K562 (cell line): ENCODE data around the gene RPL35. TPM values are rescaled to one million over a fixed set of nuclear protein-coding genes. Genes with fewer than 3 reads are reported as not detected.

ENCODE experiments used
- ATAC-seq: fragments of 200-7000 bp; cut with Tn5 transposase; 3 replicates; pipeline ENCODE4 v1.9.1; 2020; ENCODE audit warnings: moderate library complexity
- BruUV-seq: library from RNA; stranded (reverse); fragments of 400-500 nt; replicated peaks from 2 replicates; lab custom pipeline; 2021; lab: Mats Ljungman, UMichigan
- CTCF ChIA-PET: fragments of 300-600 bp; formaldehyde crosslinking; extraction: SDS; loops from one replicate; lab custom pipeline; 2021; ENCODE audit warnings: low intra/inter-chr PET ratio; lab: Yijun Ruan, JAX
- POLR2A ChIA-PET: fragments of 300-600, 350-650 bp; sonication (Branson Sonifier 250); formaldehyde crosslinking; extraction: SDS; loops from one replicate; lab custom pipeline; 2021; ENCODE audit warnings: antibody characterized with exemption, inconsistent platforms; lab: Yijun Ruan, JAX
- DNase-seq, 4 experiments: peaks; one replicate each; pipeline versions ENCODE4 v3.0.0 to v3.0.0-alpha.2; 2011 to 2018; ENCODE audit warnings: low spot score in 3 of 4, mixed read lengths in 3 of 4; ENCODE audit errors: extremely low read depth in 1 of 4
- FAIRE-seq: peaks from 2 replicates; lab custom pipeline; 2011; peaks lifted over from hg19 to GRCh38; lab: Jason Lieb, UNC
- H2AFZ ChIP-seq: 2 replicates; pipeline ENCODE4 v1.6.0; 2011; ENCODE audit warnings: low read depth, low read length, control low read depth, inconsistent platforms
- H3K27ac ChIP-seq: fragments of 200-600 bp; 3 replicates; pipeline ENCODE4 v1.8.0; 2011; ENCODE audit warnings: low read depth, mild to moderate bottlenecking, control low read depth, inconsistent platforms, low read length, moderate library complexity, mixed read lengths; ENCODE audit errors: extremely low read depth
- H3K27me3 ChIP-seq, 2 experiments: fragments of 300-600 bp in 1 of 2; 2 replicates in 1 of 2; 3 replicates in 1 of 2; pipeline versions ENCODE4 v1.6.0 to v1.8.0; 2011; ENCODE audit warnings: inconsistent platforms in 2 of 2, low read length in 2 of 2, mild to moderate bottlenecking in 1 of 2, mixed read lengths in 1 of 2, moderate library complexity in 1 of 2; ENCODE audit not compliant: control insufficient read depth in 2 of 2, insufficient read depth in 2 of 2
- H3K36me3 ChIP-seq: fragments of 300-600 bp; 3 replicates; pipeline ENCODE4 v1.8.0; 2011; ENCODE audit warnings: mild to moderate bottlenecking, low read length, inconsistent platforms; ENCODE audit not compliant: control insufficient read depth, insufficient read depth
- H3K4me1 ChIP-seq, 2 experiments: fragments of 200-600 bp in 1 of 2; replicated peaks in 1 of 2; 2 replicates in 1 of 2; 3 replicates in 1 of 2; pipeline versions ENCODE4 v1.5.1 to v1.8.0; 2011; ENCODE audit warnings: inconsistent platforms in 2 of 2, low read length in 2 of 2, mild to moderate bottlenecking in 1 of 2, mixed read lengths in 1 of 2, moderate library complexity in 1 of 2; ENCODE audit not compliant: control insufficient read depth in 2 of 2, insufficient read depth in 2 of 2
- H3K4me2 ChIP-seq: 2 replicates; pipeline ENCODE4 v1.6.1; 2011; ENCODE audit warnings: low read length, control low read depth, inconsistent platforms, mixed read lengths; ENCODE audit not compliant: insufficient read depth
- H3K4me3 ChIP-seq: fragments of 200-600 bp; sonication (generic), shearing (Covaris generic); 2 replicates; pipeline ENCODE4 v1.5.1; 2016; ENCODE audit warnings: control low read depth, inconsistent platforms
- H3K79me2 ChIP-seq: fragments of 200-600 bp; 3 replicates; pipeline ENCODE4 v1.8.0; 2011; ENCODE audit warnings: low read length, inconsistent platforms; ENCODE audit not compliant: control insufficient read depth, insufficient read depth
- H3K9ac ChIP-seq, 2 experiments: 2 replicates each; pipeline versions ENCODE4 v1.6.0 to v1.6.1; 2011; ENCODE audit warnings: low read depth in 2 of 2, low read length in 2 of 2, control low read depth in 1 of 2, inconsistent platforms in 1 of 2, mild to moderate bottlenecking in 1 of 2, mixed read lengths in 1 of 2; ENCODE audit not compliant: insufficient read depth in 1 of 2
- H3K9me1 ChIP-seq: one replicate; pipeline ENCODE4 v1.6.0; 2011; ENCODE audit warnings: inconsistent platforms, mild to moderate bottlenecking, low read length, moderate library complexity; ENCODE audit not compliant: control insufficient read depth, insufficient read depth
- H3K9me3 ChIP-seq: replicated peaks from 2 replicates; pipeline ENCODE4 v1.5.1; 2011; ENCODE audit warnings: low read depth, low read length, inconsistent platforms; ENCODE audit not compliant: control insufficient read depth, insufficient read depth
- H4K20me1 ChIP-seq: replicated peaks from 2 replicates; pipeline ENCODE4 v1.6.1; 2011; ENCODE audit warnings: low read length, inconsistent platforms, mixed read lengths; ENCODE audit not compliant: control insufficient read depth, insufficient read depth
- ADNP ChIP-seq: fragments of 200-800 bp; sonication (Bioruptor generic); IDR thresholded peaks from 2 replicates; pipeline ENCODE4 v1.6.1; 2016; ENCODE audit warnings: missing genetic modification characterization, missing compliant biosample characterization
- ZNF76 ChIP-seq: fragments of 250-450 bp; sonication (Bioruptor Pico); IDR thresholded peaks from 2 replicates; pipeline ENCODE4 v1.4.0; 2020; ENCODE audit warnings: mild to moderate bottlenecking, moderate library complexity, borderline replicate concordance
- ZNF785 ChIP-seq: fragments of 250-450 bp; sonication (Bioruptor Pico); IDR thresholded peaks from 2 replicates; pipeline ENCODE4 v1.4.0; 2020; ENCODE audit warnings: mild to moderate bottlenecking
- WGBS: fragments of 100-300 bp; shearing (Covaris generic); methylation state at CpG from one replicate; pipeline ENCODE4 v1.1.6; 2016; ENCODE audit warnings: low coverage, mixed read lengths; ENCODE audit not compliant: insufficient coverage; ENCODE audit errors: missing lambda C conversion rate; 5-methylcytosine and 5-hydroxymethylcytosine counted together
- in situ Hi-C: fragments of 300-500 bp; cut with MboI; formaldehyde crosslinking; loops from 4 replicates; pipeline ENCODE4 v1.15.0; 2018; ENCODE audit warnings: inconsistent platforms, mixed read lengths
- intact Hi-C: fragments of 100-400 bp; cut with micrococcal nuclease; formaldehyde crosslinking; loops from 2 replicates; pipeline ENCODE4 v1.14.2; 2022
- polyA plus RNA-seq, 8 experiments: library from polyadenylated mRNA; depleted of rRNA in 4 of 8; stranded (reverse) in 5 of 8; unstranded in 3 of 8; fragments of >200 nt; fragmentation: Nextera tagmentation in 2 of 8; fragmentation: Illumina TruSeq in 1 of 8; extraction: Ambion mirVana in 2 of 8; extraction: Trizol in 1 of 8; gene quantifications; 2 replicates each; pipeline versions ENCODE4 v1.2.1 to v1.2.3, GENCODE V29; 2011 to 2014; ENCODE audit warnings: inconsistent platforms in 1 of 8, missing spikeins in 1 of 8
- total RNA-seq, 7 experiments: library from RNA; depleted of rRNA in 6 of 7; stranded (reverse); fragments of >200 nt in 6 of 7; fragmentation: Illumina TruSeq in 2 of 7; extraction: Trizol in 2 of 7; gene quantifications; 2 replicates each; pipeline versions ENCODE4 v1.2.1 to v1.2.3, GENCODE V29; 2011 to 2021; ENCODE audit warnings: low replicate concordance in 1 of 7
- TF ChIP-seq, protein P1 (sequence below): sonication (generic); formaldehyde crosslinking; IDR thresholded peaks from 2 replicates; pipeline ENCODE4 v1.8.0; 2022; ENCODE audit warnings: mild to moderate bottlenecking, missing genetic modification reagents
- TF ChIP-seq, protein P2 (sequence below): fragments of 200-800 bp; sonication (Bioruptor generic); IDR thresholded peaks from 2 replicates; pipeline ENCODE4 v1.6.1; 2016; ENCODE audit warnings: missing genetic modification characterization, missing compliant biosample characterization
- TF ChIP-seq, protein P3 (sequence below), 2 experiments: fragments of 450-650 bp; IDR thresholded peaks; 2 replicates each; pipeline ENCODE4 v1.6.1; 2016; ENCODE audit warnings: mild to moderate bottlenecking in 2 of 2, borderline replicate concordance in 1 of 2, low read depth in 1 of 2, moderate library complexity in 1 of 2

The RPL35 gene
- total and polyA plus RNA-seq, 9 of the 15 experiments (the other 6 are each of a cell fraction or from before 2014, with no cell fraction given): 1,755 to 5,101 (median 3,405) TPM

DNA sequence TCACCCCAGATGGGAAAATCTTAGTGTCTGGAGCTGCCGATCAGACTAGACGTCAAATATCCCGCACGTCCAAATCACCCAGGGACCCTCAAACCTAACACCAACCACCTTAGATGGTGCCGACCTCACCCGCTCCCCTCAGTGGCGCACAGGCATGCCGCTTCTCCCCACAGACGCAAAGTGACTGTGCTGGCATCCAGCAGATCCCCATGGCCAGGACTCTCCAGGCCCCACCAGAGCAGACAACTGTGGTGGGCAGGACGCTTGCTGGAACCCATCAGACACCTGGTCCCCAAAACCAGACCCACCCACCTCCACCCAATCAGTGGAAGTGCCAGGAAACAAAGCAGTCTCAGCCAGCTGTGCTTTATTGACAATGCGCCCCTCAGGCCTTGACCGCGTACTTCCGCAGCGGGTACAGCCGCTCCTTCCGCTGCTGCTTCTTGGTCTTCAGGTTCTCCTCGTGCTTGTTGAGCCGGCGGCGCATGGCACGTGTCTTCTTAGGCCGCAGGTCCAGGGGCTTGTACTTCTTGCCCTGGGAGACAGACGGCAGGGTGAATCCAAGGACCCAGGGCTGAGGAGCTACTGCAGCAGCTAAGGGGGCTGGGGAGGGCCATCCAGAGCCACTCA lies 4.1 kb downstream of the RPL35 start:
- Histone ChIP-seq H2AFZ (no peak overlapping the region), H3K27ac (no peak overlapping the region), H3K9me1 (peaks cover 15% of the 10 kb centered on the region), H3K36me3 (peaks cover 55% of the 10 kb centered on the region), H4K20me1 (peaks cover 51% of the 10 kb centered on the region), H3K9me3 (no peaks in the 10 kb centered on the region; the same call in 1 of the 2 replicates), H3K9ac (0 out of 4 replicates have a peak overlapping the region, but pooled peaks of 1 of the 2 experiments have one; percentile 15), H3K79me2 (peaks cover 47% of the 10 kb centered on the region), H3K4me1 (peaks cover 16 to 70% of the 10 kb centered on the region in 2 experiments; a peak in 4 of 5 replicates), H3K4me2 (no peak overlapping the region), H3K27me3 (no peaks in the 10 kb centered on the region), H3K4me3 (no peak overlapping the region)
- no peak for DNase-seq
- no TSS peak for BruUV-seq
- 95% methylated on average over 16 of the region's 24 CpGs for WGBS
- in situ Hi-C loops: no loop called here
- no peak for FAIRE-seq
- CTCF ChIA-PET: no interaction called here
- ATAC-seq: no peak
- POLR2A ChIA-PET: interaction anchor here (0.5 to 3.5 kb wide), 9 partner anchors 9 to 344 kb away, joined by 3 to 16 read pairs (median 5); no protein-coding TSS in a partner anchor
- intact Hi-C loops: loop anchor here (5.0 kb wide), 1 partner anchor 35 kb away; no protein-coding TSS in a partner anchor
- TF ChIP-seq, protein P1, sequence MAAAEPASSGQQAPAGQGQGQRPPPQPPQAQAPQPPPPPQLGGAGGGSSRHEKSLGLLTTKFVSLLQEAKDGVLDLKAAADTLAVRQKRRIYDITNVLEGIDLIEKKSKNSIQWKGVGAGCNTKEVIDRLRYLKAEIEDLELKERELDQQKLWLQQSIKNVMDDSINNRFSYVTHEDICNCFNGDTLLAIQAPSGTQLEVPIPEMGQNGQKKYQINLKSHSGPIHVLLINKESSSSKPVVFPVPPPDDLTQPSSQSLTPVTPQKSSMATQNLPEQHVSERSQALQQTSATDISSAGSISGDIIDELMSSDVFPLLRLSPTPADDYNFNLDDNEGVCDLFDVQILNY (CRISPR knock-in tag): no peak
- TF ChIP-seq ZNF785 (CRISPR knock-in tag): no peak
- TF ChIP-seq, protein P2, sequence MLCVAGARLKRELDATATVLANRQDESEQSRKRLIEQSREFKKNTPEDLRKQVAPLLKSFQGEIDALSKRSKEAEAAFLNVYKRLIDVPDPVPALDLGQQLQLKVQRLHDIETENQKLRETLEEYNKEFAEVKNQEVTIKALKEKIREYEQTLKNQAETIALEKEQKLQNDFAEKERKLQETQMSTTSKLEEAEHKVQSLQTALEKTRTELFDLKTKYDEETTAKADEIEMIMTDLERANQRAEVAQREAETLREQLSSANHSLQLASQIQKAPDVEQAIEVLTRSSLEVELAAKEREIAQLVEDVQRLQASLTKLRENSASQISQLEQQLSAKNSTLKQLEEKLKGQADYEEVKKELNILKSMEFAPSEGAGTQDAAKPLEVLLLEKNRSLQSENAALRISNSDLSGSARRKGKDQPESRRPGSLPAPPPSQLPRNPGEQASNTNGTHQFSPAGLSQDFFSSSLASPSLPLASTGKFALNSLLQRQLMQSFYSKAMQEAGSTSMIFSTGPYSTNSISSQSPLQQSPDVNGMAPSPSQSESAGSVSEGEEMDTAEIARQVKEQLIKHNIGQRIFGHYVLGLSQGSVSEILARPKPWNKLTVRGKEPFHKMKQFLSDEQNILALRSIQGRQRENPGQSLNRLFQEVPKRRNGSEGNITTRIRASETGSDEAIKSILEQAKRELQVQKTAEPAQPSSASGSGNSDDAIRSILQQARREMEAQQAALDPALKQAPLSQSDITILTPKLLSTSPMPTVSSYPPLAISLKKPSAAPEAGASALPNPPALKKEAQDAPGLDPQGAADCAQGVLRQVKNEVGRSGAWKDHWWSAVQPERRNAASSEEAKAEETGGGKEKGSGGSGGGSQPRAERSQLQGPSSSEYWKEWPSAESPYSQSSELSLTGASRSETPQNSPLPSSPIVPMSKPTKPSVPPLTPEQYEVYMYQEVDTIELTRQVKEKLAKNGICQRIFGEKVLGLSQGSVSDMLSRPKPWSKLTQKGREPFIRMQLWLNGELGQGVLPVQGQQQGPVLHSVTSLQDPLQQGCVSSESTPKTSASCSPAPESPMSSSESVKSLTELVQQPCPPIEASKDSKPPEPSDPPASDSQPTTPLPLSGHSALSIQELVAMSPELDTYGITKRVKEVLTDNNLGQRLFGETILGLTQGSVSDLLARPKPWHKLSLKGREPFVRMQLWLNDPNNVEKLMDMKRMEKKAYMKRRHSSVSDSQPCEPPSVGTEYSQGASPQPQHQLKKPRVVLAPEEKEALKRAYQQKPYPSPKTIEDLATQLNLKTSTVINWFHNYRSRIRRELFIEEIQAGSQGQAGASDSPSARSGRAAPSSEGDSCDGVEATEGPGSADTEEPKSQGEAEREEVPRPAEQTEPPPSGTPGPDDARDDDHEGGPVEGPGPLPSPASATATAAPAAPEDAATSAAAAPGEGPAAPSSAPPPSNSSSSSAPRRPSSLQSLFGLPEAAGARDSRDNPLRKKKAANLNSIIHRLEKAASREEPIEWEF: no peak
- no peak for TF ChIP-seq ADNP (tag)
- no peak for TF ChIP-seq ZNF76 (CRISPR knock-in tag)
- TF ChIP-seq, protein P3, sequence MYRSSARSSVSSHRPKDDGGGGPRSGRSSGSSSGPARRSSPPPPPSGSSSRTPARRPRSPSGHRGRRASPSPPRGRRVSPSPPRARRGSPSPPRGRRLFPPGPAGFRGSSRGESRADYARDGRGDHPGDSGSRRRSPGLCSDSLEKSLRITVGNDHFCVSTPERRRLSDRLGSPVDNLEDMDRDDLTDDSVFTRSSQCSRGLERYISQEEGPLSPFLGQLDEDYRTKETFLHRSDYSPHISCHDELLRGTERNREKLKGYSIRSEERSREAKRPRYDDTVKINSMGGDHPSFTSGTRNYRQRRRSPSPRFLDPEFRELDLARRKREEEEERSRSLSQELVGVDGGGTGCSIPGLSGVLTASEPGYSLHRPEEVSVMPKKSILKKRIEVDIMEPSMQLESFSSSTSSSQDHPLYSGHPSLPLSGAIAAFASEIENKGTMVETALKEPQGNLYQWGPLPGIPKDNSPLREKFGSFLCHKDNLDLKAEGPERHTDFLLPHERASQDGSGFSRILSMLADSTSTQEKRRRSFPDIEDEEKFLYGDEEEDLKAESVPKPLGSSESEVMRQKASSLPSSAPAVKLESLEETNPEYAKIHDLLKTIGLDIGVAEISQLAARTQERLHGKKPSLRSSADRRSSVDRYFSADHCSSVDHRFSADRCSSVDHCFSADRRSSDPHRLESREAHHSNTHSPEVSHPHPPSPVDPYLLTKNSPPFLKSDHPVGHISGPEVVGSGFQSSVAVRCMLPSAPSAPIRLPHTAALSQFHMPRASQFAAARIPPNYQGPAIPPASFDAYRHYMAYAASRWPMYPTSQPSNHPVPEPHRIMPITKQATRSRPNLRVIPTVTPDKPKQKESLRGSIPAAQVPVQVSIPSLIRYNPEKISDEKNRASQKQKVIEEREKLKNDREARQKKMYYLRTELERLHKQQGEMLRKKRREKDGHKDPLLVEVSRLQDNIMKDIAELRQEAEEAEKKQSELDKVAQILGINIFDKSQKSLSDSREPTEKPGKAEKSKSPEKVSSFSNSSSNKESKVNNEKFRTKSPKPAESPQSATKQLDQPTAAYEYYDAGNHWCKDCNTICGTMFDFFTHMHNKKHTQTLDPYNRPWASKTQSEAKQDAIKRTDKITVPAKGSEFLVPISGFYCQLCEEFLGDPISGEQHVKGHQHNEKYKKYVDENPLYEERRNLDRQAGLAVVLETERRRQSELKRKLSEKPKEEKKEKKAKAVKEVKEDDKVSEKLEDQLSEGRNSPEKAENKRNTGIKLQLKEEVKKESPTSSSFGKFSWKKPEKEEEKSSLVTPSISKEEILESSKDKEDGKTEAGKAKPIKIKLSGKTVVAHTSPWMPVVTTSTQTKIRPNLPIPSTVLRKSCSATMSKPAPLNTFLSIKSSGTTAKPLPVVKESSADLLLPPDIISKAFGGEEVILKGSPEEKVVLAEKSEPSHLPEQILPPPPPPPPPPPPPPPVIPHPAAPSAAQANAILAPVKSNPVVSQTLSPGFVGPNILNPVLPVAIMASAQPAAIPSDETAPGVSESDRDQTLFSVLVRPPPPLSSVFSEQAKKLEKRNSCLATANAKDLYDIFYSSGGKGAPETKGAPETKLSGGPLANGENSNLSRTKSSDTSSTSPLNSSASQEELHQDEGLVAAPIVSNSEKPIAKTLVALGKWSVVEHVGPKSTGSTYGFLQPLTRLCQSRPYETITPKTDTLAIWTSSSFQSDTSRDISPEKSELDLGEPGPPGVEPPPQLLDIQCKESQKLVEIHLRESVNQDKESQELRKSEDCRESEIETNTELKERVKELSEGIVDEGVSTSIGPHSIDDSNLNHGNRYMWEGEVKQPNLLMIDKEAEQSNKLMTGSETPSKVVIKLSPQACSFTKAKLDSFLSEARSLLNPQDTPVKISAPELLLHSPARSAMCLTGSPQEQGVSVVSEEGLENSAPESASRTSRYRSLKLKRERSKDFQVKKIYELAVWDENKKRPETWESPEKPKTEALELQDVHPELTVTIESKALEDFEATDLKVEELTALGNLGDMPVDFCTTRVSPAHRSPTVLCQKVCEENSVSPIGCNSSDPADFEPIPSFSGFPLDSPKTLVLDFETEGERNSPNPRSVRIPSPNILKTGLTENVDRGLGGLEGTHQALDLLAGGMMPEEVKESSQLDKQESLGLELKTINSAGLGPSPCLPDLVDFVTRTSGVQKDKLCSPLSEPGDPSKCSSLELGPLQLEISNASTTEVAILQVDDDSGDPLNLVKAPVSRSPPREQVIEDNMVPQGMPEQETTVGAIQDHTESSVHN (IDR thresholded peaks at IDR 0.05; ENCODE audit: borderline replicate concordance in 1 of 2, low read depth in 1 of 2): no peak
